H1 (cell line): Measurements from ENCODE around the gene CDC42EP5. TPM values are rescaled to one million over a fixed set of nuclear protein-coding genes. Genes with fewer than 3 reads are reported as not detected.

Experiments
- ATF2 ChIP-seq: IDR thresholded peaks from 2 replicates; pipeline ENCODE4 v1.6.1; 2012; ENCODE audit warnings: low read length, inconsistent platforms
- BACH1 ChIP-seq: IDR thresholded peaks from 2 replicates; pipeline ENCODE4 v1.6.1; 2012; ENCODE audit warnings: low read length, improper control_type of control experiment
- CHD2 ChIP-seq: IDR thresholded peaks from 2 replicates; pipeline ENCODE4 v1.6.1; 2012; ENCODE audit warnings: low read length, improper control_type of control experiment
- RAD21 ChIP-seq, 2 experiments: IDR thresholded peaks in 1 of 2; conservative IDR thresholded peaks in 1 of 2; 2 replicates each; pipeline ENCODE4 v1.6.1; 2011; ENCODE audit warnings: low read depth in 2 of 2, low read length in 2 of 2, improper control_type of control experiment in 1 of 2, inconsistent platforms in 1 of 2, mild to moderate bottlenecking in 1 of 2, moderate library complexity in 1 of 2
- RFX5 ChIP-seq: IDR thresholded peaks from 2 replicates; pipeline ENCODE4 v1.6.1; 2011; ENCODE audit warnings: low read depth, low read length, improper control_type of control experiment, borderline replicate concordance
- TCF12 ChIP-seq: IDR thresholded peaks from 2 replicates; pipeline ENCODE4 v1.6.1; 2011; ENCODE audit warnings: low read depth, mild to moderate bottlenecking, low read length
- polyA plus RNA-seq, 7 experiments: library from polyadenylated mRNA; depleted of rRNA in 3 of 7; stranded (reverse) in 5 of 7; unstranded in 2 of 7; fragments of >200 nt in 5 of 7; fragments of 200-250 nt in 2 of 7; gene quantifications; 1 replicate in 5 of 7; 2 replicates in 1 of 7; 4 replicates in 1 of 7; pipeline versions ENCODE4 v1.2.1 to v1.2.3, GENCODE V29; 2011 to 2013; ENCODE audit warnings: missing spikeins in 2 of 7, mixed read lengths in 2 of 7
- total RNA-seq: library from RNA; stranded (reverse); fragmentation: NEBNext Ultra II Directional; extraction: Animal tissue kit (Norgen Biotek cat#: 25700); gene quantifications from 2 replicates; pipeline ENCODE4 v1.2.1, GENCODE V29; 2021

The CDC42EP5 gene
- total and polyA plus RNA-seq, 2 of the 8 experiments (the other 6 are each of a cell fraction or from before 2014, with no cell fraction given): 1.8 to 2.1 TPM

GRCh38 chr19:54422136-54422535, 51.0 kb downstream of the CDC42EP5 start (continued):
- TF ChIP-seq CHD2 (no peak), TCF12 (no peak), RAD21 (IDR thresholded peaks at IDR 0.05 in 1 of 2, conservative IDR thresholded peaks at IDR 0.05 in 1 of 2; ENCODE audit: low read depth in 2 of 2, low read length in 2 of 2) (peak in 1 of 2 experiments; percentile 35; a peak in 2 of 4 replicates), BACH1 (no peak), ATF2 (no peak), RFX5 (no peak)
